Measurements from ENCODE around the gene PPOX.

PPOX gene

GRCh38 chr1:161217831-161218230 lies 51.6 kb downstream of the PPOX start:
- TF ChIP-seq CTCF (IDR thresholded peaks at IDR 0.05) = no peak

- no peak for TF ChIP-seq CTCF (IDR thresholded peaks at IDR 0.05)
Measured at GRCh38 chr1:161218301-161219077, 52.3 kb downstream of the PPOX start.

GRCh38 chr1:161219078-161219892 lies 53.1 kb downstream of the PPOX start:
- TF ChIP-seq CTCF (IDR thresholded peaks at IDR 0.05) = no peak

- no peak for TF ChIP-seq CTCF (IDR thresholded peaks at IDR 0.05)
Measured at GRCh38 chr1:161220002-161220401, 53.8 kb downstream of the PPOX start.

Data from LNCAP (cell line).